Kidney (tissue), 14 donors: ENCODE measurements around the gene PAX5. TPM values are rescaled to one million over a fixed set of nuclear protein-coding genes. Genes with fewer than 3 reads are reported as not detected.
A peak's percentile ranks its signal among the peaks of the same experiment; 100 is the strongest.

Experiments
- DNase-seq, 5 donors: peaks; one replicate each; pipeline ENCODE4 v3.0.0-alpha.2; 2013 to 2020
- FAIRE-seq: peaks from 2 replicates; lab custom pipeline; 2012; peaks lifted over from hg19 to GRCh38; lab: Jason Lieb, UNC
- H3K27ac ChIP-seq, 2 donors: one replicate each; pipeline ENCODE4 v1.7.0; 2013; ENCODE audit warnings: low read depth in 2 of 2, low read length in 2 of 2, inconsistent platforms in 1 of 2
- H3K27me3 ChIP-seq: one replicate; pipeline ENCODE4 v1.7.1; 2013; ENCODE audit warnings: low read length, inconsistent platforms; ENCODE audit not compliant: control insufficient read depth, insufficient read depth
- H3K36me3 ChIP-seq, 3 donors: one replicate each; pipeline versions ENCODE4 v1.7.0 to v1.7.1; 2013; ENCODE audit warnings: low read length in 3 of 3, control low read depth in 1 of 3, inconsistent platforms in 1 of 3; ENCODE audit not compliant: insufficient read depth in 3 of 3, control insufficient read depth in 2 of 3
- H3K4me1 ChIP-seq, 3 donors: one replicate each; pipeline versions ENCODE4 v1.7.0 to v1.7.1; 2013; ENCODE audit warnings: low read length in 3 of 3, inconsistent platforms in 1 of 3, low read depth in 1 of 3; ENCODE audit not compliant: control insufficient read depth in 2 of 3, insufficient read depth in 2 of 3
- H3K4me3 ChIP-seq, 3 donors: one replicate each; pipeline versions ENCODE4 v1.7.0 to v1.8.1; 2013; ENCODE audit warnings: low read length in 3 of 3, control low read depth in 1 of 3, inconsistent platforms in 1 of 3
- H3K9ac ChIP-seq, 3 donors: one replicate each; pipeline versions ENCODE4 v1.7.0 to v1.7.1; 2013; ENCODE audit warnings: low read length in 3 of 3, control low read depth in 1 of 3, inconsistent platforms in 1 of 3
- H3K9me3 ChIP-seq, 3 donors: one replicate each; pipeline versions ENCODE4 v1.7.0 to v1.7.1; 2013; ENCODE audit warnings: low read length in 3 of 3, control low read depth in 1 of 3, inconsistent platforms in 1 of 3; ENCODE audit not compliant: control insufficient read depth in 2 of 3, insufficient read depth in 1 of 3
- CTCF ChIP-seq: IDR thresholded peaks from 3 replicates; pipeline ENCODE4 v1.5.1; 2012; ENCODE audit warnings: mild to moderate bottlenecking, moderate library complexity, borderline replicate concordance; ENCODE audit not compliant: insufficient read depth; ENCODE audit errors: extremely low read depth
- intact Hi-C: fragments of 100-400 bp; cut with DNase I; formaldehyde crosslinking; loops from one replicate; pipeline ENCODE4 v1.11.1; 2022
- polyA plus RNA-seq: library from polyadenylated mRNA; stranded (reverse); fragments of 350-450 nt; fragmentation: Illumina TruSeq; extraction: RNeasy Lipid Tissue Mini Kit (QIAGEN cat#74804); gene quantifications from one replicate; pipeline ENCODE4 v1.2.3, GENCODE V29; 2014; ENCODE audit warnings: low read depth, low replicate concordance; ENCODE audit not compliant: insufficient read depth
- total RNA-seq: library from RNA; stranded (reverse); fragmentation: NEBNext Ultra II Directional; extraction: Animal tissue kit (Norgen Biotek cat#: 25700); gene quantifications from one replicate; pipeline ENCODE4 v1.2.1, GENCODE V29; 2021
- donor health status: control.
- donor health status: control.
- donor health status: control.
- donor health status: control.
- donor health status: control.
- donor health status: DM: yes; HTN: yes; CAD: no.
- donor health status: Normal renal cell carcinoma (clear cell type).

The PAX5 gene
- total and polyA plus RNA-seq, 2 donors from 2014 or later = 2.7 TPM; not detected in 1

GRCh38 chr9:37035648-37036370, 1.7 kb upstream of the PAX5 start:
- FAIRE-seq = no peak

GRCh38 chr9:37034938-37035647, 1.0 kb upstream of the PAX5 start:
- intact Hi-C loops = no loop called here
- H3K4me3 ChIP-seq = no peak overlapping the region
- peaks cover 0 to 7% (median 0%) of the 10 kb centered on the region in 3 donors for H3K4me1 ChIP-seq
- H3K9me3 ChIP-seq = peaks cover 0 to 4% (median 0%) of the 10 kb centered on the region in 3 donors
- FAIRE-seq (no peak), DNase-seq (peak in 3 of 5 donors; percentile 32 to 54 (median 46))
- H3K27ac ChIP-seq = no peak overlapping the region
- H3K36me3 ChIP-seq = no peaks in the 10 kb centered on the region
- TF ChIP-seq CTCF = no peak
- no peak overlapping the region for H3K9ac ChIP-seq
- H3K27me3 ChIP-seq = peaks cover 83% of the 10 kb centered on the region

More at GRCh38 chr9:37035648-37036370, 1.7 kb upstream of the PAX5 start:
- peaks cover 82% of the 10 kb centered on the region for H3K27me3 ChIP-seq
- no peaks in the 10 kb centered on the region for H3K36me3 ChIP-seq
- peaks cover 0 to 7% (median 0%) of the 10 kb centered on the region in 3 donors for H3K4me1 ChIP-seq
- H3K27ac ChIP-seq = no peak overlapping the region
- no peak overlapping the region for H3K4me3 ChIP-seq
- no peak overlapping the region for H3K9ac ChIP-seq
- DNase-seq = peak in 4 of 5 donors; percentile 42 to 59 (median 54)
- H3K9me3 ChIP-seq = peaks cover 0 to 4% (median 0%) of the 10 kb centered on the region in 3 donors
- intact Hi-C loops = no loop called here
- TF ChIP-seq CTCF = no peak

GRCh38 chr9:37034305-37034937, 353 bp upstream of the PAX5 start:
- peaks cover 0 to 4% (median 0%) of the 10 kb centered on the region in 3 donors for H3K9me3 ChIP-seq
- H3K4me3 ChIP-seq = no peak overlapping the region
- intact Hi-C loops = no loop called here
- H3K4me1 ChIP-seq = peaks cover 0 to 10% (median 0%) of the 10 kb centered on the region in 3 donors
- TF ChIP-seq CTCF = no peak
- DNase-seq (peak in 4 of 5 donors; percentile 49 to 65 (median 60)), FAIRE-seq (no peak)
- no peaks in the 10 kb centered on the region for H3K36me3 ChIP-seq
- peaks cover 85% of the 10 kb centered on the region for H3K27me3 ChIP-seq
- H3K9ac ChIP-seq = no peak overlapping the region
- H3K27ac ChIP-seq = no peak overlapping the region
